NCI-H2081 (cell line): ENCODE measurements around the gene IGSF9B.
A peak's percentile ranks its signal among the peaks of the same experiment; 100 is the strongest.

Source experiments
- DNase-seq, 2 experiments: peaks; one replicate each; lab custom pipeline; 2025; lab: John Stamatoyannopoulos, UW

Gene IGSF9B

GRCh38 chr11:133985981-133986944 lies 29.5 kb upstream of the IGSF9B start:
- DNase-seq, result peak; percentile 72 to 86

GRCh38 chr11:133984828-133985227 lies 28.1 kb upstream of the IGSF9B start:
- no peak for DNase-seq

- DNase-seq, result no peak
Observed at GRCh38 chr11:133983660-133984316, 27.0 kb upstream of the IGSF9B start.

- DNase-seq, result peak; percentile 24 to 56
Observed at GRCh38 chr11:133982876-133983275, 26.1 kb upstream of the IGSF9B start.

GRCh38 chr11:133982151-133982550 lies 25.4 kb upstream of the IGSF9B start:
- no peak for DNase-seq

- no peak for DNase-seq
Observed at GRCh38 chr11:133981156-133981555, 24.4 kb upstream of the IGSF9B start.

- DNase-seq, result no peak
Observed at GRCh38 chr11:133980665-133981064, 23.9 kb upstream of the IGSF9B start.

GRCh38 chr11:133978794-133979193 lies 22.0 kb upstream of the IGSF9B start:
- DNase-seq, result no peak

- no peak for DNase-seq
Observed at GRCh38 chr11:133977067-133977677, 20.4 kb upstream of the IGSF9B start.

DNA sequence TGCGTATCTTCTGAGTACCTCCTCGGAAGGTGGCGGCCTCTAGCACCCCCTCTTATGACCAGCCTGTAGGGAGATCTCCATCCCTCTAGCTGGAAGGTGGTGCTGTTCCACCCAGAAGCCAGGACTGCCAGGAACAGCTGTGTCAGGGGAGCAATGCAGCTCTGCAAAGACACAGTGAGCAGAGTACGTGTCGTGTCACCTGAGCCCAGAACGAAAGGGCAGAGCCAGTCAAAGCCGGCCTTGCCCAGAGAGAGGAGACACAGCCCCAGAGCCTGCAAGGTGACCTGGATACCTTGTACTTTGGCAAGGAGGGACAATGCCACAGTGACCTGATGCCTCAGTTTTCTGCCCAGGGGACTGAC lies 18.7 kb upstream of the IGSF9B start:
- no peak for DNase-seq

- DNase-seq, result no peak
Observed at GRCh38 chr11:133974836-133975487, 18.2 kb upstream of the IGSF9B start.

DNA sequence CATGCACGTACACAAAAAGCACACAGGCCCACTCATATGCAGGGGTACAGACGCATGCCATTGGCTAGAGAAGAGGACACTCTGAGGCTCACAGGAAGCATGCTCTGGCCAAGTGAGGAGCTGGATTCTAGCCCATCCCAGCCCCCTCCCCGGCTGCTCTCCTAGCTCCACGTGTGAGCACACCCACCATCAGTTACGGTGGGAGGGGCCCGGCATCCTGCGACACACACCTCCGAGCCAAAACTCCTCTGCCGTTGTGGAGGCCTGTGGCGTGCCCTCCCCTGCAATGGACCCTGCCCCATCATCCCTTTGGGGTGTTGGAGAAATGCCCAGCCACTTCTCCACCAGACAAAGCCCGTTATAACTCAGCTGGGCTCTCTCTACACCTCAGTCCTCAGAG lies 15.1 kb upstream of the IGSF9B start:
- no peak for DNase-seq

GRCh38 chr11:133969112-133969511 lies 12.3 kb upstream of the IGSF9B start:
- no peak for DNase-seq

GRCh38 chr11:133968300-133968699 lies 11.5 kb upstream of the IGSF9B start:
- DNase-seq, result no peak

- DNase-seq, result no peak
Observed at GRCh38 chr11:133967599-133968238, 11.0 kb upstream of the IGSF9B start.

DNA sequence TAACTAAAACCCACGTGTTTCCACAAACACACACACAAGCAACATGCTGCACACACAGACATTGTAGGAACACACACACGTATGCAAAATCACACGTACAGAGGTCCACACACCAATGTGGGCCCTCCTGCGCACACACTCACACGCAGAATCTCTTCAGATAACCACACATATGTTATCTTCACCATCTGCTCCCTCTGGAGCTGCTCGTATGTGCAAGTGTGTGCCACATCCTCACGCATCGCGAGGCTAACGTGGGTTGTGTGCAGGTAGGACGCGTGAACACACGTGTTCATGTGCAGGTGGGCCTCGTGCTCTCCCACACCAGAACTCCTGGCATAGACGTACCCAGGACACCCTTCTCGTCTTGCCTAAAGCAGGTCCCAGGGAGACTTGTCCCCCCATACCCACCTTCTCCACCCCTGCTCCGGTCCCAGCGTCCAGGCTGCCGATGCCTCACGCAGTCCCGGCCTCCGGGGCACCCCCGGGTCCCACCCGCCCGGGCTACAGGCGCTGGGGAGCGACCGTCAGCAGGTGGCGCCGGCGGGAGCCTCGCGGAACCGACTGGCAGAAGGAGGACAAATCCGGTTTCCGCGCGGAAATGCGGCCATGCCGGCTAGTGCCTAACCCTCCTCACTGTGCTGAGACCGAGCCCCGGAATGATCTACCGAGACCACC lies 10.3 kb upstream of the IGSF9B start:
- no peak for DNase-seq

- no peak for DNase-seq
Observed at GRCh38 chr11:133966172-133966651, 9.4 kb upstream of the IGSF9B start.

- no peak for DNase-seq
Observed at GRCh38 chr11:133965031-133965601, 8.3 kb upstream of the IGSF9B start.

GRCh38 chr11:133964356-133964755 lies 7.6 kb upstream of the IGSF9B start:
- no peak for DNase-seq

DNA sequence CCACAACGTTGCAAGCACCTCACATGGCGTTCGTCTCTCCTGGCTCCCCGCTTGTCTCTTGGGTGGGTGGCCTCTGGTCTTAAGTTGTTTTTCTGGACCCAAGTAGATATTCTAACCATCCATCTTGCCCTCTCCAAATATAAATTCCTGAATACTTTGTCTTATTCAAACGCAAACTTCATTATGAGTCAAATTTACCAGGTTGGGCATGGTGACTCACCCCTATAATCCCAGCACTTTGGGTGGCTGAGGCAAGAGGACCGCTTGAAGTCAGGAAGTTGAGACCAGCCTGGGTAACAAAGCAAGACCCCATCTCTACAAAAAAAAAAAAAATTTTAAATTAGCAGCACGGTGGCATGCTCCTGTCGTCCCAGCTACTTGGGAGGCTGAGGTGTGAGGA lies 5.1 kb upstream of the IGSF9B start:
- DNase-seq, result no peak

DNA sequence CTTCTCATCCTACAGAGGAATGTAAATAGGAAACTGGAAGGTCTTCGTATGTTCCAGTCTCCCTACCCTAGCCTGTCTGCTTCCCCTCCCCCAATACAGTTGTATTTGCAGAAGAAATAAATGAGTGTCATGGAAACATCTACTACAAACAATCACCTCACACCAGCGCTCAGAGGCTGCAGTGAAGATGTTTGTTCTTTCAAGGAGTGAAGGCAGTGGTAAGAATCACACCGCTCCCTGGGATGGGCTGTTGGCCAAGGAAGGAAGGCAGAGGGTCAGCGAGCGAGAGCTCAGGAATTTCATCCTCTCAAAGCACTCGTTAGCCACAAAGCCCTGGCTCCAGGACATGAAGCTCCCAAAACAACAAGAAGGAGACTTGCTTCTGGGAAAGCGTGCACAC lies 1.1 kb upstream of the IGSF9B start:
- no peak for DNase-seq
